ENCODE measurements around the gene GDPD2.
A peak's percentile ranks its signal among the peaks of the same experiment; 100 is the strongest.

GDPD2 gene

GRCh38 chrX:70480660-70481018 lies 57.5 kb downstream of the GDPD2 start:
- ATAC-seq (ENCODE audit: low read depth): no peak
- peaks cover 4% of the 10 kb centered on the region for H3K36me3 ChIP-seq (ENCODE audit: low read depth)
- peaks cover 31% of the 10 kb centered on the region for H3K4me1 ChIP-seq (ENCODE audit: insufficient read depth, poor library complexity, severe bottlenecking)
- H3K9me3 ChIP-seq (ENCODE audit: severe bottlenecking): no peaks in the 10 kb centered on the region
- TF ChIP-seq, protein P1, sequence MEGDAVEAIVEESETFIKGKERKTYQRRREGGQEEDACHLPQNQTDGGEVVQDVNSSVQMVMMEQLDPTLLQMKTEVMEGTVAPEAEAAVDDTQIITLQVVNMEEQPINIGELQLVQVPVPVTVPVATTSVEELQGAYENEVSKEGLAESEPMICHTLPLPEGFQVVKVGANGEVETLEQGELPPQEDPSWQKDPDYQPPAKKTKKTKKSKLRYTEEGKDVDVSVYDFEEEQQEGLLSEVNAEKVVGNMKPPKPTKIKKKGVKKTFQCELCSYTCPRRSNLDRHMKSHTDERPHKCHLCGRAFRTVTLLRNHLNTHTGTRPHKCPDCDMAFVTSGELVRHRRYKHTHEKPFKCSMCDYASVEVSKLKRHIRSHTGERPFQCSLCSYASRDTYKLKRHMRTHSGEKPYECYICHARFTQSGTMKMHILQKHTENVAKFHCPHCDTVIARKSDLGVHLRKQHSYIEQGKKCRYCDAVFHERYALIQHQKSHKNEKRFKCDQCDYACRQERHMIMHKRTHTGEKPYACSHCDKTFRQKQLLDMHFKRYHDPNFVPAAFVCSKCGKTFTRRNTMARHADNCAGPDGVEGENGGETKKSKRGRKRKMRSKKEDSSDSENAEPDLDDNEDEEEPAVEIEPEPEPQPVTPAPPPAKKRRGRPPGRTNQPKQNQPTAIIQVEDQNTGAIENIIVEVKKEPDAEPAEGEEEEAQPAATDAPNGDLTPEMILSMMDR (IDR thresholded peaks at IDR 0.05; ENCODE audit: poor library complexity, severe bottlenecking): no peak
- peak overlapping the region; percentile 74 for H3K27ac ChIP-seq (ENCODE audit: poor library complexity, severe bottlenecking)
- H3K4me3 ChIP-seq (ENCODE audit: severe bottlenecking): no peak overlapping the region
- H3K27me3 ChIP-seq (ENCODE audit: insufficient read depth, poor library complexity, severe bottlenecking): no peaks in the 10 kb centered on the region
- DNase-seq (ENCODE audit: low spot score): no peak

DNA sequence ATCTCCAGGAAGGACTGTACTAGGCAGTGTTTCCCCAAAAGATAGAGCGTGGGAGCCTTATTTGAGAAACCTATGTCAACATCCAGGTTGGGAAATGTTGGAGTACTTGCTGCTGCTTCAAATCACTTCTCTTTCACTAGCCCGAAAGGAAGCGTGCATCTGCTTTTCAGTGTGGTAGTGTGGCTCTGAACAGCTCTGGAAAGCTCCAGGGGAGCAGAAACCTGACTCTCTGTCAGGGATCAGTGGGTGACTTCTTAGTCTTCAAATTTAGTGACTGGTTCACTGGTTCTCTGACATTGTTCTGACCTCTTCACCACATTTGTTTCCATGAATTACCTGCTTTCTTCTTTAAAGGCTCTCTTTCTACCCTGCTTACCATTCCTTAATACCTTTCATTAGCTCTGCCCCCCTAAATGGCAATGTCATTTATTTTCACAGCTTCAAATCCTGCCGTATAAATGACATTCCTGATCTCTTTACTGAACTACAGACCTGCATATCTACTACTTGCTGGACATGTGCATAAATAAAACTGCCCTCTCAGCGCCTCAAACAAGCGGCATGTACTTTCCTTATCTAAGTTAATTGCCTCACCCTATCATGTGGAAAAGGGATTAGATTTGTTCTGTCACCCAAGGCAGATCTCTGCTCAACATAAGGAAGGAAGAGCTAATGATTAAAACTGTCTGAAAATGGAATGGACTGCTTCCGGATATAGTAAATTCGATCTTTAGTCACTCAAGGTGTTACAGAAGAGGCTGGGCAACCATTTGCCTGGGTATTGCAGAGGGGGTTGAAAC lies 58.6 kb downstream of the GDPD2 start:
- no peaks in the 10 kb centered on the region for H3K27me3 ChIP-seq (ENCODE audit: insufficient read depth, poor library complexity, severe bottlenecking)
- no peak overlapping the region for H3K27ac ChIP-seq (ENCODE audit: poor library complexity, severe bottlenecking)
- H3K4me3 ChIP-seq (ENCODE audit: severe bottlenecking): no peak overlapping the region
- no peaks in the 10 kb centered on the region for H3K9me3 ChIP-seq (ENCODE audit: severe bottlenecking)
- H3K36me3 ChIP-seq (ENCODE audit: low read depth): peaks cover 4% of the 10 kb centered on the region
- no peak for ATAC-seq (ENCODE audit: low read depth)
- TF ChIP-seq, protein P1 (IDR thresholded peaks at IDR 0.05; ENCODE audit: poor library complexity, severe bottlenecking): no peak
- H3K4me1 ChIP-seq (ENCODE audit: insufficient read depth, poor library complexity, severe bottlenecking): peaks cover 30% of the 10 kb centered on the region
- no peak for DNase-seq (ENCODE audit: low spot score)

DNA sequence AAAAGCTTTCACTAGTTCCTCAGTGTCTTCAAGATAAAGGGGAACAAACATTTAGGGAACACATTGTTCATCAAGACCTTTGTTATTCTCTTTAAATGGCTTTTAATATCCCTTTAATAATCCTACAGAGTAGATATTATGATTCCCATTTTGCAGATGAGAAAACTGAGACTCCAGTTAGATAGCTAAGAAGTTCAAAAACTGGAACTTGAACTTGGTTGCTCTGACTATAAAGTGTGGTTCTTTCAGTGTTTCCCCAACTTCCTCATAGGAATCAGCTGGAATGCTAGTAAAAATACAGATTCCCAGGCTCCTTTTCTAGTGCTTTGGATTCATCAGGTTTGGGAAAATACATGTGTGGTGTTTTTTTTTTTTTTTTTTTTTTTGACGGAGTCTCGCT lies 59.2 kb downstream of the GDPD2 start:
- H3K4me3 ChIP-seq (ENCODE audit: severe bottlenecking): no peak overlapping the region
- no peak overlapping the region for H3K27ac ChIP-seq (ENCODE audit: poor library complexity, severe bottlenecking)
- H3K27me3 ChIP-seq (ENCODE audit: insufficient read depth, poor library complexity, severe bottlenecking): no peaks in the 10 kb centered on the region
- no peak for DNase-seq (ENCODE audit: low spot score)
- TF ChIP-seq, protein P1 (IDR thresholded peaks at IDR 0.05; ENCODE audit: poor library complexity, severe bottlenecking): no peak
- H3K9me3 ChIP-seq (ENCODE audit: severe bottlenecking): no peaks in the 10 kb centered on the region
- peaks cover 26% of the 10 kb centered on the region for H3K4me1 ChIP-seq (ENCODE audit: insufficient read depth, poor library complexity, severe bottlenecking)
- peaks cover 4% of the 10 kb centered on the region for H3K36me3 ChIP-seq (ENCODE audit: low read depth)
- ATAC-seq (ENCODE audit: low read depth): no peak

Data from RWPE2 (cell line).